ENCODE measurements around the gene CBARP. TPM values are rescaled to one million over a fixed set of nuclear protein-coding genes. Genes with fewer than 3 reads are reported as not detected.

The CBARP gene
- total and polyA plus RNA-seq, 9 of the 15 experiments (the other 6 are each of a cell fraction or from before 2014, with no cell fraction given), result 0.03 to 8.9 (median 1.2) TPM; not detected in 1

GRCh38 chr19:1275260-1275975 is 37.6 kb upstream of the CBARP start, which contains the start of gene FAM174C (continued):
- TF ChIP-seq DDX20 (tag; IDR thresholded peaks at IDR 0.05; ENCODE audit: low read depth), result no peak
- no peak for TF ChIP-seq HIVEP1 (CRISPR knock-in tag; IDR thresholded peaks at IDR 0.05)
- no peak for TF ChIP-seq MCM3 (IDR thresholded peaks at IDR 0.05)
- TF ChIP-seq RBM25 (IDR thresholded peaks at IDR 0.05; ENCODE audit: low read depth, low read length, severe bottlenecking), result peak; percentile 90
- no peak for TF ChIP-seq ZNF224 (CRISPR knock-in tag; IDR thresholded peaks at IDR 0.05)
- TF ChIP-seq ADNP (tag; IDR thresholded peaks at IDR 0.05), result no peak
- TF ChIP-seq ZNF354B (CRISPR knock-in tag; IDR thresholded peaks at IDR 0.05), result no peak
- TF ChIP-seq CHD4 (IDR thresholded peaks at IDR 0.05; ENCODE audit: insufficient read depth, insufficient replicate concordance, low read depth, low read length, poor library complexity, severe bottlenecking), result no peak
- no peak for TF ChIP-seq PCBP2 (IDR thresholded peaks at IDR 0.05; ENCODE audit: low read depth, low read length, poor library complexity, severe bottlenecking)
- TF ChIP-seq PCBP1 (IDR thresholded peaks at IDR 0.05; ENCODE audit: low read depth, low read length, poor library complexity, severe bottlenecking), result no peak
- TF ChIP-seq CC2D1A (IDR thresholded peaks at IDR 0.05), result no peak
- TF ChIP-seq PURB (CRISPR knock-in tag; IDR thresholded peaks at IDR 0.05; ENCODE audit: low read depth), result no peak
- TF ChIP-seq KAT8 (IDR thresholded peaks at IDR 0.05; ENCODE audit: low read depth), result no peak
- TF ChIP-seq STAG1 (CRISPR knock-in tag; IDR thresholded peaks at IDR 0.05; ENCODE audit: borderline replicate concordance), result no peak
- TF ChIP-seq ATF2 (CRISPR knock-in tag; IDR thresholded peaks at IDR 0.05), result no peak
- TF ChIP-seq MLLT1 (IDR thresholded peaks at IDR 0.05), result no peak
- 0 out of 2 replicates have a peak, but pooled peaks have one; percentile 80 for TF ChIP-seq CAMTA2 (CRISPR knock-in tag; conservative IDR thresholded peaks at IDR 0.05)
- TF ChIP-seq IRF9 (tag; IDR thresholded peaks at IDR 0.05), result no peak
- 0 out of 2 replicates have a peak, but pooled peaks have one; percentile 42 for TF ChIP-seq XRCC5 (IDR thresholded peaks at IDR 0.05; ENCODE audit: low read depth, low read length)
- TF ChIP-seq MCM5 (IDR thresholded peaks at IDR 0.05; ENCODE audit: low read depth), result no peak
- peak; percentile 72; the same call in 1 of the 2 replicates for TF ChIP-seq ATF7 (IDR thresholded peaks at IDR 0.05)
- peak; percentile 48; the same call in 1 of the 2 replicates for TF ChIP-seq ZNF24 (IDR thresholded peaks at IDR 0.05)
- TF ChIP-seq SIN3A (IDR thresholded peaks at IDR 0.05; ENCODE audit: borderline replicate concordance in 2 of 2, control insufficient read depth in 1 of 2, low read depth in 2 of 2, low read length in 2 of 2), result peak; percentile 54 to 92; a peak in 2 of 4 replicates
- no peak for TF ChIP-seq TEAD4 (IDR thresholded peaks at IDR 0.05; ENCODE audit: low read length)
- TF ChIP-seq TEAD4 (CRISPR knock-in tag; IDR thresholded peaks at IDR 0.05; ENCODE audit: borderline replicate concordance), result no peak
- TF ChIP-seq CREM (IDR thresholded peaks at IDR 0.05; ENCODE audit: low read depth), result peak; percentile 95
- TF ChIP-seq PHB (CRISPR knock-in tag; IDR thresholded peaks at IDR 0.05), result no peak
- TF ChIP-seq HDAC2 (IDR thresholded peaks at IDR 0.05), result no peak

Measured in K562 (cell line).